ENCODE results near the gene STK32C. TPM values are rescaled to one million over a fixed set of nuclear protein-coding genes. Genes with fewer than 3 reads are reported as not detected.

The STK32C gene
- total and polyA plus RNA-seq, 2 donors (not counting 1 experiment from before 2014, with no cell fraction given) = 9.9 to 16.8 TPM

GRCh38 chr10:132173185-132173584 lies 134.6 kb downstream of the STK32C start:
- POLR2A ChIA-PET = no interaction called here
- CTCF ChIA-PET = no interaction called here
- DNase-seq = no peak

More at GRCh38 chr10:132173185-132173584, 134.6 kb downstream of the STK32C start:
- Histone ChIP-seq H3K4me2 (replicated peaks; ENCODE audit: low read depth, low read length, poor library complexity, severe bottlenecking) (no peak overlapping the region), H2AFZ (ENCODE audit: insufficient read depth, low read depth, low read length, poor library complexity, severe bottlenecking) (no peak overlapping the region), H3K4me3 (ENCODE audit: control extremely low read depth in 1 of 5, extremely low read depth in 1 of 5, insufficient read depth in 1 of 5, low read depth in 2 of 5, low read length in 4 of 5) (no peak overlapping the region), H3K79me2 (ENCODE audit: control insufficient read depth, insufficient read depth, low read length) (no peaks in the 10 kb centered on the region), H3K27ac (ENCODE audit: low read length in 2 of 2) (no peak overlapping the region), H4K20me1 (ENCODE audit: control insufficient read depth, insufficient read depth, low read length, poor library complexity, severe bottlenecking) (no peaks in the 10 kb centered on the region), H3K4me1 (ENCODE audit: control insufficient read depth in 2 of 2, insufficient read depth in 2 of 2, low read length in 2 of 2) (peaks cover 11 to 16% of the 10 kb centered on the region in 2 donors), H3K9ac (ENCODE audit: low read length) (no peak overlapping the region), H3K36me3 (replicated peaks in 1 of 2; ENCODE audit: control extremely low read depth in 1 of 2, control insufficient read depth in 1 of 2, extremely low read depth in 1 of 2, insufficient read depth in 2 of 2, low read length in 1 of 2) (no peaks in the 10 kb centered on the region), H3K9me3 (ENCODE audit: control extremely low read depth in 1 of 3, control insufficient read depth in 2 of 3, insufficient read depth in 1 of 3, low read length in 2 of 3) (peaks cover 0 to 9% (median 0%) of the 10 kb centered on the region in 3 donors), H3K27me3 (replicated peaks in 1 of 4; ENCODE audit: control extremely low read depth in 1 of 4, control insufficient read depth in 3 of 4, insufficient read depth in 4 of 4, low read length in 3 of 4) (peaks cover 0 to 23% (median 14%) of the 10 kb centered on the region in 4 experiments)
- WGBS (ENCODE audit: insufficient coverage) = 97% methylated on average over 5 of the region's 5 CpGs
- no peak overlapping the region for H3K4me3 Mint-ChIP-seq
- no peak for ATAC-seq (ENCODE audit: low read depth)
- H3K4me1 Mint-ChIP-seq = peaks cover 6% of the 10 kb centered on the region
- TF ChIP-seq, protein P1, sequence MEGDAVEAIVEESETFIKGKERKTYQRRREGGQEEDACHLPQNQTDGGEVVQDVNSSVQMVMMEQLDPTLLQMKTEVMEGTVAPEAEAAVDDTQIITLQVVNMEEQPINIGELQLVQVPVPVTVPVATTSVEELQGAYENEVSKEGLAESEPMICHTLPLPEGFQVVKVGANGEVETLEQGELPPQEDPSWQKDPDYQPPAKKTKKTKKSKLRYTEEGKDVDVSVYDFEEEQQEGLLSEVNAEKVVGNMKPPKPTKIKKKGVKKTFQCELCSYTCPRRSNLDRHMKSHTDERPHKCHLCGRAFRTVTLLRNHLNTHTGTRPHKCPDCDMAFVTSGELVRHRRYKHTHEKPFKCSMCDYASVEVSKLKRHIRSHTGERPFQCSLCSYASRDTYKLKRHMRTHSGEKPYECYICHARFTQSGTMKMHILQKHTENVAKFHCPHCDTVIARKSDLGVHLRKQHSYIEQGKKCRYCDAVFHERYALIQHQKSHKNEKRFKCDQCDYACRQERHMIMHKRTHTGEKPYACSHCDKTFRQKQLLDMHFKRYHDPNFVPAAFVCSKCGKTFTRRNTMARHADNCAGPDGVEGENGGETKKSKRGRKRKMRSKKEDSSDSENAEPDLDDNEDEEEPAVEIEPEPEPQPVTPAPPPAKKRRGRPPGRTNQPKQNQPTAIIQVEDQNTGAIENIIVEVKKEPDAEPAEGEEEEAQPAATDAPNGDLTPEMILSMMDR (IDR thresholded peaks at IDR 0.05) = no peak
- no peak for TF ChIP-seq EZH2 (IDR thresholded peaks at IDR 0.05; ENCODE audit: borderline replicate concordance, insufficient read depth, low read depth, low read length, poor library complexity, severe bottlenecking)
- no peak overlapping the region for H3K27ac Mint-ChIP-seq
- H3K9me3 Mint-ChIP-seq (ENCODE audit: insufficient read depth) = no peaks in the 10 kb centered on the region
- H3K27me3 Mint-ChIP-seq = peaks cover 18% of the 10 kb centered on the region
- intact Hi-C loops (cut with micrococcal nuclease) = no loop called here

All from B cell (primary cell).